Daoy (cell line): ENCODE data around the gene YIPF4. TPM values are rescaled to one million over a fixed set of nuclear protein-coding genes. Genes with fewer than 3 reads are reported as not detected.
A peak's percentile ranks its signal among the peaks of the same experiment; 100 is the strongest.
"Not testable (repeated sequence)": the region's sequence is repeated elsewhere in the genome, so short reads cannot be mapped to it uniquely, and the experiment has no call there.

Experiments
- DNase-seq: peaks from one replicate; pipeline ENCODE4 v3.0.0-alpha.2; 2015; ENCODE audit warnings: low read depth
- total RNA-seq: library from RNA; depleted of rRNA; stranded (reverse); fragments of >200 nt; shearing (Covaris generic); gene quantifications from 2 replicates; pipeline ENCODE4 v1.2.3, GENCODE V29; 2014

YIPF4 gene
- total RNA-seq, 1 experiment from 2014 or later = 59.1 TPM

- peak; percentile 58 for DNase-seq
These were observed 11.7 kb downstream of the YIPF4 start for GRCh38 chr2:32289165-32289999.

GRCh38 chr2:32290000-32290339 is 12.3 kb downstream of the YIPF4 start:
- DNase-seq = no peak

DNA sequence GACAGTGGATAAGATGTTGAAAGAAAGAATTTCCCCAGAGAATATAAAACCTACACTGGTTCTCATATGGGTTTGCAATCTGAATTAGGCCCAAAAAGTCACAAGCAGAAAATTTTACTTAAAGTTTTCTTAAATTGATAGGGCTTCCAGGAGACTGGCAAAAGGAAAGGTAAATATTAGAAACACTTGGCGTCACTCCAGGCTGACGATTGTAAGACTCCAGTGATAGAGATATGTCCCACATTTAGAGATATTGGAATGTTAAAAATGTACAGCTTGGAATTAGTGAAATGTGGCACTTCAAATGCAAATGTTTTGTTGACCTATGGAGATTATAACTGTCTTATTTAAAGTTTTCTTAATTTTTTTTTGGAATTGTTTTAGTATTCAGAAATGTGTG is 14.0 kb downstream of the YIPF4 start:
- DNase-seq = no peak

GRCh38 chr2:32293493-32293892 is 15.8 kb downstream of the YIPF4 start:
- DNase-seq = not testable (repeated sequence)

DNA sequence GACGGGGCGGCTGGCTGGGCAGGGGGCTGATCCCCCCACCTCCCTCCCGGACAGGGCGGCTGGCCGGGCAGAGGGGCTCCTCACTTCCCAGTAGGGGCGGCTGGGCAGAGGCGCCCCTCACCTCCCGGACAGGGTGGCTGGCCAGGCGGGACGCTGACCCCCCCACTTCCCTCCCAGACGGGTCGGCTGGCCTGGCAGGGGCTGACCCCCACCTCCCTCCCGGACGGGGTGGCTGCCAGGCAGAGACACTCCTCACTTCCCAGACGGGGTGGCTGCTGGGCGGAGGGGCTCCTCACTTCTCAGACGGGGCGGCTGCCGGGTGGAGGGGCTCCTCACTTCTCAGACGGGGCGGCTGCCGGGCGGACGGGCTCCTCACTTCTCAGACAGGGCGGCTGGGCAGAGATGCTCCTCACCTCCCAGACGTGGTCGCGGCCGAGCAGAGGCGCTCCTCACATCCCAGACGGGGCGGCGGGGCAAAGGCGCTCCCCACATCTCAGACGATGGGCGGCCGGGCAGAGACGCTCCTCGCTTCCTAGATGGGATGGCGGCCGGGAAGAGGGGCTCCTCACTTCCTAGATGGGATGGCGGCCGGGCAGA is 16.4 kb downstream of the YIPF4 start:
- DNase-seq = not testable (repeated sequence)

DNA sequence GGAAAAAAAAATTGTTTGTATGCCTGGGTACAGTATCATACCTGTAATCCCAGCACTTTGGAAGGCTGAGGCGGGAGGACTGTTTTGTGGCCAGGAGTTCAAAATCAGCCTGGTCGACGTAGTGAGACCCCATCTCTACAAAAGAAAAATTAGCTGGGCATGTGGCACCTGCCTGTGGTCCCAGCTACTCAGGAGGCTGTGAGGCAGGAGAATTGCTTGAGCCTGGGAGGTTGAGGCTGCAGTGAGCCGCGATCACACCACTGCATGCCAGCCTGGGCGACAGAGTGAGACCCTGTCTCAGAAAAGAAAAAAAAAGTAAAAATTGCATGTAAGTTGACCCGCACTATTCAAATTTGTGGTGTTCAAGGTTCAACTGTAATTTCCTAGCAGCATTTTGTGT is 32.9 kb downstream of the YIPF4 start:
- DNase-seq = no peak

GRCh38 chr2:32314886-32315285 is 37.2 kb downstream of the YIPF4 start:
- no peak for DNase-seq

DNA sequence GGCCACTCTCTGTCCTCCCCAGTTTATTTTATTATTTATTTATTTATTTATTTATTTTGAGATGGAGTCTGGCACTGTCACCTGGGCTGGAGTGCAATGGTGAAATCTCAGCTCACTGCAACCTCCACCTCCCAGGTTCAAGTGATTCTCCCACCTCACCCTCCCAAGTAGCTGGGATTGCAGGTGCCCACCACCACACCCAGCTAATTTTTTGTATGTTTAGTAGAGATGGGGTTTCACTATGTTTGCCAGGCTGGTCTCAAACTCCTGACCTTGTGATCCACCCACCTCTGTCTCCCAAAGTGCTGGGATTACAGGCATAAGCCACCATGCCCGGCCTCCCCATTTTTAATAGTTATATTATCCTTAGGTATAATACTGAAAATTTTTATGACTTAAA is 51.0 kb downstream of the YIPF4 start:
- not testable (repeated sequence) for DNase-seq

DNA sequence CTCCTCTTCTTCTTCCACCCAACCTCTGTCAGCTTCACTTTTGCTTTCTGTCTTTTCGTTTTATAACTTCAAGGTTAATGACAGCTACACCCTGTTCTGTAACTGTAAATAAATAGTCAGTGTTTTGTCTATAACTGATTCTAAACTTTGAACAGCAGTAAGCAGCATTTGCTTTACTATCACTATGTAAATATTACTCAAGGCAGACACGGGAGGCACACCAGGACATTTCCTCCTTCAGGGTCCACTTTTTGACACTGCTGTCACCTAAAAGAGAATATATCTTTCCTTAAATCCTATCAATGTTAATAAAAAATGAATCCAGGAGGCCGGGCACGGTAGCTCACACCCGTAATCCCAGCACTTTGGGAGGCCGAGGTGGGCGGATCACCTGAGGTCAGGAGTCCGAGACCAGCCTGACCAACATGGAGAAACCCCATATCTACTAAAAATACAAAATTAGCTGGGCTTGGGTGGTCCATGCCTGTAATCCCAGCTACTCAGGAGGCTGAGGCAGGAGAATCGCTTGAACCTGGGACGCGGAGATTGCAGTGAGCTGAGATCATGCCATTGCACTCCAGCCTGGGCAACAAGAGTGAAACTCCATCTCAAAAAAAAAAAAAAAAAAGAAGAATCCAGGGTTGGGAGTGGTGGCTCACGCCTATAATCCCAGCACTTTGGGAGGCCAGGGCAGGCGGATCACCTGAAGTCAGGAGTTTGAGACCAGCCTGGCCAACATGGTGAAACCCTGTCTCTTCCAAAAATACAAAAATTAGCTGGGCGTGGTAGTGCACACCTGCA is 51.7 kb downstream of the YIPF4 start:
- DNase-seq = not testable (repeated sequence)

DNA sequence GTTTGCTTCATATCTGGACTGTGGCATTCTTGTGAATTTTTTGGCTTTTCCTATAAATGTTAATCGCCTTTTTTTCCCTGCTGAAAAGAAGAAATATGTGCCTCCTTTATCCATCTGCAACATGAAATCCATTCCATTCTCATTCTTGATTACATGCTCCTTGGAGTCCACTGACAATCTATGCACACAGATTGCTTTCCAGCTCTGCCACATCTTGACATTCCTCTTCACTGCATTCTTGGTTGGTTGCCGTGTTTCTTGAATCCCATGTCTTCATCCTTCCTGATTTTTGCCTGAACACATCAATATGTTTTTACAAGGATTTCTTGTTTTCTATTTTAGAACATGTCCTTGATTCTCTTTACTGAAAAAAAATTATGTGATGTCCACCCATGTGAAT is 52.4 kb downstream of the YIPF4 start:
- DNase-seq = no peak

- no peak for DNase-seq
These were observed 65.1 kb downstream of the YIPF4 start for GRCh38 chr2:32342801-32343200.

GRCh38 chr2:32350797-32351196 is 73.1 kb downstream of the YIPF4 start:
- DNase-seq = not testable (repeated sequence)

DNA sequence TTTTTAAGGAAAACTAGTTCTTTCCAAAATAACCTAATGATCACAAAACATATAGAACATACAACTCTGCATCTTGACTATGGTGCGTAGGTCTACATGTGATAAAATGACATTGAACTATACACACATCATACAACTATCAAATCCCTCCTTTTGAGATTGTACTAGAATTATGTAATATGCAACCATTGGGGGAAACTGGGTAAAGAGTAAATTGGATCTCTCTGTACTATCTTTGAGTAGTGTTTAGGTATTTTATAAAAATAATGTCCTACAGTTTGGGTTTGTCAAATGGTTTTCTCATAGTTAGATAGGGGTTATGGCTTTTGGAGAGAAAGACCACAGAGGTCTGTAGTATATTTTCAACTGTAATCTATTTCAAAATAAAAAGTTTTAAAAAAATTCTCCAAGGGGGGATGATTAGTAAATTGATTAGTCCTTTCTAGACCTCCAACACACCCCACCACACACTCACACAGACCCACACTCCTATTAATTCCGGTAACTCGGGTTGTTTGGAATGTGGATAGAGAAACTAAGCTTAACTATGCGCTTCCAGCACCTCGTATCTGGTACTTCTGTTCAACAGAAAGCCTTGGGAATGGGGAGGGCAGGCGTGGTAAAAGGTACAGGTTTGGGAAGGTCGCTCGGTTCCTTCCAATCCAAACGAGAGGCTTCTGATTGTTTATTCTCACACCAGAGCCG is 78.4 kb downstream of the YIPF4 start:
- no peak for DNase-seq

DNA sequence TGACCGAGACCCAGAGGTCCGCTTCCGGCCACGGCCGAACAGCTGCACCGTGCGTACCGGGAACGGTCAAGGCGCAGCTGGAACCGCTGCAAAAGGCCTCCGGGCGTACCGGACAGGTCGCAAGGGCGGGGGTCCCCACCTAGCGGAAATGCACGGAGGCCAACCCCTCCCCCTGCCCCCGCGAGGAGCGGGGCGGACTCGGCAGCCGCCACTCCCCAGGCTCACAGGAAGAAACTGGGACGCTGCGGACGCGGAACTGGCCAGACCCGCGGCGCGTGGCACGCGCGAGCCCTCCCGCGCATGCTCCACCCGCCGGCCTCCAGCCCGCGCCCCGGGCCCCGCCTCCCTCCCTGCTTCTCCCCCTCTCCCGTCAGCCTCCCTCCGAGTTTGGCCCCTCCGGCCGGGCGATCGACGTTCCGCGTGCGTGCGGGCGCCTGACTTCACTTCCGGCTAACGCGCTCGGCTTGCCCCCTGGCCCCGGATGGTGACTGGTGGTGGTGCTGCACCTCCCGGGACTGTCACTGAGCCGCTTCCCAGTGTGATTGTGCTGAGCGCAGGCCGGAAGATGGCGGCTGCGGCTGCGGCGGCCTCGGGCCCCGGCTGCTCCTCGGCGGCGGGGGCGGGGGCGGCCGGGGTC is 79.1 kb downstream of the YIPF4 start, which contains the start of gene BIRC6:
Gene BIRC6 (plus strand): TSS at position 343 of the 637 bp plus-strand sequence. CDS start 139 bp downstream, at position 482.
- peak; percentile 99 for DNase-seq

- DNase-seq = peak; percentile 43
These were observed 79.8 kb downstream of the YIPF4 start for GRCh38 chr2:32357318-32358110.

DNA sequence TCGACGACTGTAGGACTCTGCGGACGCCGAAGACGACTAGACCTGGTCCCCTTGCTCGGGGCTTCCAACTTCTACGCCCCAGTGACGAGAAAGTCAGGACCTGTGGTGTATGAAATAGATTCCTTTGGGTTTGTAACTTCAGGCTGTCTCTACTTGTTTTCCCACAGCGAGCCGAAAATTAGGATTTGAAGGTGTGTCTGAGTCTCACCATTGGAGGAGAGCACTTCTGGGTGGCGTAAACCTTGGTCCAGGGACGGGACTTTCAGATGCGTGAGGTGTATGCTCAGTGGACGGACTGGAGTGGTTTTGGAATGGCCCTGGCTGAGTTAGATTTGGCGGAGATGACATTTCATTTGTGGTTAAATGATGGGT is 80.4 kb downstream of the YIPF4 start:
- peak; percentile 18 for DNase-seq

- no peak for DNase-seq
These were observed 82.7 kb downstream of the YIPF4 start for GRCh38 chr2:32360416-32360815.

- DNase-seq = not testable (repeated sequence)
These were observed 85.3 kb downstream of the YIPF4 start for GRCh38 chr2:32362997-32363396.

GRCh38 chr2:32363597-32363996 is 85.9 kb downstream of the YIPF4 start:
- no peak for DNase-seq

GRCh38 chr2:32364290-32364689 is 86.6 kb downstream of the YIPF4 start:
- not testable (repeated sequence) for DNase-seq

DNA sequence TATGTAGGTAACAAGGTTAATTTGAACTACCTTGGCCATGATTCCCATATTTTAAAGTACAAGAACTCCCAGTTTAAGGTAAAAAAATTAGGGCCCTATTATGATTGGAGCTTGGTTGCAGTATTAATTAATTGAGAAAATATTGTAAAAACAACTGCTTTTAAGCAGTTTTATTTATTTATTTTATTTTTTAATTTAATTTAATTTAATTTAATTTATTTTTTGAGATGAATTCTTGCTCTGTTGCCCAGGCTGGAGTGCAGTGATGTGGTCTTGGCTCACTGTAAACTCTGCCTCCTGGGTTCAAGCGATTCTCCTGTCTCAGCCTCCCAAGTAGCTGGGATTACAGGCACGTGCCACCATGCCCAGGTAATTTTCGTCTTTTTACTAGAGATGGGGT is 88.0 kb downstream of the YIPF4 start:
- DNase-seq = not testable (repeated sequence)
